H1 (cell line): ENCODE measurements around the gene PLCB1. TPM values are rescaled to one million over a fixed set of nuclear protein-coding genes. Genes with fewer than 3 reads are reported as not detected.

Source experiments
- GTF2F1 ChIP-seq: IDR thresholded peaks from 2 replicates; pipeline ENCODE4 v1.6.1; 2012; ENCODE audit warnings: low read depth, low read length, improper control_type of control experiment, borderline replicate concordance
- PHF8 ChIP-seq: fragments of 200-600 bp; sonication (generic); conservative IDR thresholded peaks from 2 replicates; pipeline ENCODE4 v1.7.1; 2012; ENCODE audit warnings: low read depth, mild to moderate bottlenecking, inconsistent platforms, low read length, moderate library complexity
- TBP ChIP-seq: IDR thresholded peaks from 2 replicates; pipeline ENCODE4 v1.6.1; 2011; ENCODE audit warnings: low read depth, low read length, improper control_type of control experiment
- YY1 ChIP-seq: IDR thresholded peaks from 2 replicates; pipeline ENCODE4 v1.6.1; 2011; ENCODE audit warnings: low read depth, mild to moderate bottlenecking, low read length
- polyA plus RNA-seq, 7 experiments: library from polyadenylated mRNA; depleted of rRNA in 3 of 7; stranded (reverse) in 5 of 7; unstranded in 2 of 7; fragments of >200 nt in 5 of 7; fragments of 200-250 nt in 2 of 7; gene quantifications; 1 replicate in 5 of 7; 2 replicates in 1 of 7; 4 replicates in 1 of 7; pipeline versions ENCODE4 v1.2.1 to v1.2.3, GENCODE V29; 2011 to 2013; ENCODE audit warnings: missing spikeins in 2 of 7, mixed read lengths in 2 of 7
- total RNA-seq: library from RNA; stranded (reverse); fragmentation: NEBNext Ultra II Directional; extraction: Animal tissue kit (Norgen Biotek cat#: 25700); gene quantifications from 2 replicates; pipeline ENCODE4 v1.2.1, GENCODE V29; 2021
- TF ChIP-seq, protein P1 (sequence below): IDR thresholded peaks from 2 replicates; pipeline ENCODE4 v1.6.1; 2012; ENCODE audit warnings: inconsistent platforms
- TF ChIP-seq, protein P2 (sequence below): fragments of 300-600 bp; sonication (generic); IDR thresholded peaks from 2 replicates; pipeline ENCODE4 v1.7.1; 2012; ENCODE audit warnings: low read length, moderate library complexity, mild to moderate bottlenecking, inconsistent platforms; ENCODE audit not compliant: insufficient replicate concordance

PLCB1 gene
- total and polyA plus RNA-seq, 2 of the 8 experiments (the other 6 are each of a cell fraction or from before 2014, with no cell fraction given), result 2.6 to 9.1 TPM

- TF ChIP-seq, protein P1, sequence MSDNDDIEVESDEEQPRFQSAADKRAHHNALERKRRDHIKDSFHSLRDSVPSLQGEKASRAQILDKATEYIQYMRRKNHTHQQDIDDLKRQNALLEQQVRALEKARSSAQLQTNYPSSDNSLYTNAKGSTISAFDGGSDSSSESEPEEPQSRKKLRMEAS, result no peak
- TF ChIP-seq YY1, result no peak
- no peak for TF ChIP-seq GTF2F1
- TF ChIP-seq PHF8, result no peak
- TF ChIP-seq, protein P2, sequence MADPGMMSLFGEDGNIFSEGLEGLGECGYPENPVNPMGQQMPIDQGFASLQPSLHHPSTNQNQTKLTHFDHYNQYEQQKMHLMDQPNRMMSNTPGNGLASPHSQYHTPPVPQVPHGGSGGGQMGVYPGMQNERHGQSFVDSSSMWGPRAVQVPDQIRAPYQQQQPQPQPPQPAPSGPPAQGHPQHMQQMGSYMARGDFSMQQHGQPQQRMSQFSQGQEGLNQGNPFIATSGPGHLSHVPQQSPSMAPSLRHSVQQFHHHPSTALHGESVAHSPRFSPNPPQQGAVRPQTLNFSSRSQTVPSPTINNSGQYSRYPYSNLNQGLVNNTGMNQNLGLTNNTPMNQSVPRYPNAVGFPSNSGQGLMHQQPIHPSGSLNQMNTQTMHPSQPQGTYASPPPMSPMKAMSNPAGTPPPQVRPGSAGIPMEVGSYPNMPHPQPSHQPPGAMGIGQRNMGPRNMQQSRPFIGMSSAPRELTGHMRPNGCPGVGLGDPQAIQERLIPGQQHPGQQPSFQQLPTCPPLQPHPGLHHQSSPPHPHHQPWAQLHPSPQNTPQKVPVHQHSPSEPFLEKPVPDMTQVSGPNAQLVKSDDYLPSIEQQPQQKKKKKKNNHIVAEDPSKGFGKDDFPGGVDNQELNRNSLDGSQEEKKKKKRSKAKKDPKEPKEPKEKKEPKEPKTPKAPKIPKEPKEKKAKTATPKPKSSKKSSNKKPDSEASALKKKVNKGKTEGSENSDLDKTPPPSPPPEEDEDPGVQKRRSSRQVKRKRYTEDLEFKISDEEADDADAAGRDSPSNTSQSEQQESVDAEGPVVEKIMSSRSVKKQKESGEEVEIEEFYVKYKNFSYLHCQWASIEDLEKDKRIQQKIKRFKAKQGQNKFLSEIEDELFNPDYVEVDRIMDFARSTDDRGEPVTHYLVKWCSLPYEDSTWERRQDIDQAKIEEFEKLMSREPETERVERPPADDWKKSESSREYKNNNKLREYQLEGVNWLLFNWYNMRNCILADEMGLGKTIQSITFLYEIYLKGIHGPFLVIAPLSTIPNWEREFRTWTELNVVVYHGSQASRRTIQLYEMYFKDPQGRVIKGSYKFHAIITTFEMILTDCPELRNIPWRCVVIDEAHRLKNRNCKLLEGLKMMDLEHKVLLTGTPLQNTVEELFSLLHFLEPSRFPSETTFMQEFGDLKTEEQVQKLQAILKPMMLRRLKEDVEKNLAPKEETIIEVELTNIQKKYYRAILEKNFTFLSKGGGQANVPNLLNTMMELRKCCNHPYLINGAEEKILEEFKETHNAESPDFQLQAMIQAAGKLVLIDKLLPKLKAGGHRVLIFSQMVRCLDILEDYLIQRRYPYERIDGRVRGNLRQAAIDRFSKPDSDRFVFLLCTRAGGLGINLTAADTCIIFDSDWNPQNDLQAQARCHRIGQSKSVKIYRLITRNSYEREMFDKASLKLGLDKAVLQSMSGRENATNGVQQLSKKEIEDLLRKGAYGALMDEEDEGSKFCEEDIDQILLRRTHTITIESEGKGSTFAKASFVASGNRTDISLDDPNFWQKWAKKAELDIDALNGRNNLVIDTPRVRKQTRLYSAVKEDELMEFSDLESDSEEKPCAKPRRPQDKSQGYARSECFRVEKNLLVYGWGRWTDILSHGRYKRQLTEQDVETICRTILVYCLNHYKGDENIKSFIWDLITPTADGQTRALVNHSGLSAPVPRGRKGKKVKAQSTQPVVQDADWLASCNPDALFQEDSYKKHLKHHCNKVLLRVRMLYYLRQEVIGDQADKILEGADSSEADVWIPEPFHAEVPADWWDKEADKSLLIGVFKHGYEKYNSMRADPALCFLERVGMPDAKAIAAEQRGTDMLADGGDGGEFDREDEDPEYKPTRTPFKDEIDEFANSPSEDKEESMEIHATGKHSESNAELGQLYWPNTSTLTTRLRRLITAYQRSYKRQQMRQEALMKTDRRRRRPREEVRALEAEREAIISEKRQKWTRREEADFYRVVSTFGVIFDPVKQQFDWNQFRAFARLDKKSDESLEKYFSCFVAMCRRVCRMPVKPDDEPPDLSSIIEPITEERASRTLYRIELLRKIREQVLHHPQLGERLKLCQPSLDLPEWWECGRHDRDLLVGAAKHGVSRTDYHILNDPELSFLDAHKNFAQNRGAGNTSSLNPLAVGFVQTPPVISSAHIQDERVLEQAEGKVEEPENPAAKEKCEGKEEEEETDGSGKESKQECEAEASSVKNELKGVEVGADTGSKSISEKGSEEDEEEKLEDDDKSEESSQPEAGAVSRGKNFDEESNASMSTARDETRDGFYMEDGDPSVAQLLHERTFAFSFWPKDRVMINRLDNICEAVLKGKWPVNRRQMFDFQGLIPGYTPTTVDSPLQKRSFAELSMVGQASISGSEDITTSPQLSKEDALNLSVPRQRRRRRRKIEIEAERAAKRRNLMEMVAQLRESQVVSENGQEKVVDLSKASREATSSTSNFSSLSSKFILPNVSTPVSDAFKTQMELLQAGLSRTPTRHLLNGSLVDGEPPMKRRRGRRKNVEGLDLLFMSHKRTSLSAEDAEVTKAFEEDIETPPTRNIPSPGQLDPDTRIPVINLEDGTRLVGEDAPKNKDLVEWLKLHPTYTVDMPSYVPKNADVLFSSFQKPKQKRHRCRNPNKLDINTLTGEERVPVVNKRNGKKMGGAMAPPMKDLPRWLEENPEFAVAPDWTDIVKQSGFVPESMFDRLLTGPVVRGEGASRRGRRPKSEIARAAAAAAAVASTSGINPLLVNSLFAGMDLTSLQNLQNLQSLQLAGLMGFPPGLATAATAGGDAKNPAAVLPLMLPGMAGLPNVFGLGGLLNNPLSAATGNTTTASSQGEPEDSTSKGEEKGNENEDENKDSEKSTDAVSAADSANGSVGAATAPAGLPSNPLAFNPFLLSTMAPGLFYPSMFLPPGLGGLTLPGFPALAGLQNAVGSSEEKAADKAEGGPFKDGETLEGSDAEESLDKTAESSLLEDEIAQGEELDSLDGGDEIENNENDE, result no peak
- TF ChIP-seq TBP, result no peak
Measured at GRCh38 chr20:8471465-8471864, 339.4 kb downstream of the PLCB1 start (continued).
